NCI-H2227 (cell line): ENCODE data around the gene ADCY6.

Source experiments
- DNase-seq: peaks from one replicate; lab custom pipeline; 2025; ENCODE audit not compliant: unreplicated experiment; lab: John Stamatoyannopoulos, UW

Gene ADCY6

GRCh38 chr12:48786591-48787544 is 2.0 kb downstream of the ADCY6 start:
- no peak for DNase-seq

- no peak for DNase-seq
These were observed 5.5 kb downstream of the ADCY6 start for GRCh38 chr12:48783432-48783831.

GRCh38 chr12:48782457-48783395 is 6.2 kb downstream of the ADCY6 start:
- DNase-seq = no peak

GRCh38 chr12:48781750-48782456 is 7.0 kb downstream of the ADCY6 start:
- DNase-seq = no peak

GRCh38 chr12:48780381-48781025 is 8.4 kb downstream of the ADCY6 start:
- no peak for DNase-seq

- DNase-seq = no peak
These were observed 9.0 kb downstream of the ADCY6 start for GRCh38 chr12:48779869-48780268.

- DNase-seq = no peak
These were observed 11.1 kb downstream of the ADCY6 start for GRCh38 chr12:48777501-48778400.

- DNase-seq = no peak
These were observed 11.9 kb downstream of the ADCY6 start for GRCh38 chr12:48776956-48777355.

GRCh38 chr12:48775991-48776649 is 12.8 kb downstream of the ADCY6 start:
- DNase-seq = no peak

- no peak for DNase-seq
These were observed 13.6 kb downstream of the ADCY6 start for GRCh38 chr12:48775299-48775698.

- DNase-seq = no peak
These were observed 14.4 kb downstream of the ADCY6 start for GRCh38 chr12:48774516-48774915.

- DNase-seq = no peak
These were observed 15.2 kb downstream of the ADCY6 start for GRCh38 chr12:48773686-48774085.

GRCh38 chr12:48771588-48772112 is 17.2 kb downstream of the ADCY6 start:
- no peak for DNase-seq

- DNase-seq = no peak
These were observed 18.1 kb downstream of the ADCY6 start for GRCh38 chr12:48770756-48771155.

GRCh38 chr12:48768736-48769135 is 20.2 kb downstream of the ADCY6 start:
- no peak for DNase-seq

- no peak for DNase-seq
These were observed 20.7 kb downstream of the ADCY6 start for GRCh38 chr12:48768147-48768546.

GRCh38 chr12:48767521-48767920 is 21.4 kb downstream of the ADCY6 start:
- DNase-seq = no peak

GRCh38 chr12:48767047-48767446 is 21.8 kb downstream of the ADCY6 start:
- no peak for DNase-seq

GRCh38 chr12:48765753-48766162 is 23.1 kb downstream of the ADCY6 start:
- no peak for DNase-seq
